Smooth muscle cell of the brain vasculature (primary cell): ENCODE results near the gene SRPK2.
A peak's percentile ranks its signal among the peaks of the same experiment; 100 is the strongest.
"Not testable (repeated sequence)": the region's sequence is repeated elsewhere in the genome, so short reads cannot be mapped to it uniquely, and the experiment has no call there.

Experiments
- DNase-seq: peaks from one replicate; pipeline ENCODE4 v3.0.0-alpha.2; 2012; ENCODE audit warnings: low read depth, low spot score

The SRPK2 gene

DNA sequence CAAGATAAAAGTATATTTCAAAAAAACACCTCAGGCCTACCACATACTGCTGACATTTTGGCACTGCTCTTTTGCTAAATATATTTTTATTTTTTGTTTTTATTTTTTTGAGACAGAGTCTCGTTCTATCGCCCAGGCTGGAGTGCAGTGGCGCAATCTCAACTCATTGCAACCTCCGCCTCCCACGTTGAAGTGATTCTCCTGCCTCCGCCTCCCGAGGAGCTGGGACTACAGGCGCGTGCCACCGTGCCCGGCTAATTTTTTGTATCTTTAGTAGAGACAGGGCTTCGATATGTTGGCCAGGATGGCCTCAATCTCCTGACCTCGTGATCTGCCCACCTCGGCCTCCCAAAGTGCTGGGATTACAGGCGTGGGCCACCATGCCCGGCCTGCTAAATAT, 193.8 kb downstream of the SRPK2 start:
- DNase-seq, result not testable (repeated sequence)

DNA sequence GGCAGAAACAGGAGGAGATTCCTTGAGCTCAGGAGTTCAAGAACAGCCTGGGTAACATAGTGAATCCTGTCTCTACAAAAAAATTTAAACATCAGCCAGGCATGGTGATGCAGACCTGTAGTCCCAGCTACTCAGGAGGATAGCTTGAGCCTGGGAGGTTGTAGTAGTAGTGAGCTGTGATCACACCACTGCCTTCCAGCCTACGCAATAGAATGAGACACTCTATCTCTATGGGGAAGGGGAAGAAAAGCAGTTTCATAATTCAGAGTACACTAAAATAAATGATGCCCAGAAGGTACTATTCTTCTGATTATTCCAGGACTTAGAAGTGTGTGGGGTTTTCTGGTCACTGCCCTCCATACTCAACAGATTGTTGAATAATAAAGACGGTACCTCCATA, 197.4 kb downstream of the SRPK2 start:
- no peak for DNase-seq

DNA sequence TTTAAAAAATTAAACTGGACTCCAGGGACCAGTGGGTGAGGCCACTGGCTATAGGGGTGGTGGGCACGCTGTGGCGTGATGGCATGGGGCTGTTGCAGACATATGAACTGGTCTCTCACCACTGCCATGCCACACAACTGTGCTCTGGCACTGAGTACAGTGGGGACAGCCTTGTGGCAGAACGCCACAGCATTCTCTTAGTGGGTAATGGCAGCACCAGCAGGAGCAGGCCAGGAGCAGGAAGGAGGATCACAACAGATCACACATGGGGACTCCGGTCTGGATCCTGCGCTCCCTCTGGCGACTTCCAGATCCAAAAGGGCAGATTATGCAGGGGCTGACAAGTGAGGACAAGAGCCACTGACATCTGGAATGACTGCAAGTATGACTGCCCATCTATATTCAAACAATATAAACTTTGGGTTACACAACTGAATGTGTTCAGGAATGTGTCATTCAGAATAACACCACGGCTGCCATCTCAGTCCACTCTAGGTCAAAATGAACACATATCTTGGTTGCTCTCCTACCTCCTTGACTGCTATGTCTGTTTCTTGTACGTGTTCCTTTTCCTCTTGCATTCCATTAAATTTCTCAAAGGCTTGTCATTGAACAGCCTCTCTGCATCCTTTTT, 198.7 kb downstream of the SRPK2 start:
- no peak for DNase-seq

DNA sequence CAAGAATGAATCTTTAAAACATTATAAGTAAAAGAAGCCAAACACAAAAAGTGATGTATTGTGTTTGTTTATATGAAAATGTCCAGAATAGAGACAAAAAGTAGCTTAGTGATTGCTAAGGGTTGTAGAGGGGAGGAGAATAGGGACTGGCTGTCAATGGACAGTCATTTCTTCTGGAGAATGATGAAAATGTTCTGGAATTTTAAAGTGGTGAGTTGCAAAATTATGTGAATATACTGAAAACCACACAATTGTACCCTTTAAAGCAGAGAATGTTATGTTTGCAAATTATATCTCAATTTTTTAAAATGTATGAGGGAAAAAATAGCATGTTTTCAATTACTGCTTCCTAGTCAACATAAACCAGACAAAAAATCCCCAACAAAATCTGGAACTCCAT, 200.5 kb downstream of the SRPK2 start:
- DNase-seq, result no peak

DNA sequence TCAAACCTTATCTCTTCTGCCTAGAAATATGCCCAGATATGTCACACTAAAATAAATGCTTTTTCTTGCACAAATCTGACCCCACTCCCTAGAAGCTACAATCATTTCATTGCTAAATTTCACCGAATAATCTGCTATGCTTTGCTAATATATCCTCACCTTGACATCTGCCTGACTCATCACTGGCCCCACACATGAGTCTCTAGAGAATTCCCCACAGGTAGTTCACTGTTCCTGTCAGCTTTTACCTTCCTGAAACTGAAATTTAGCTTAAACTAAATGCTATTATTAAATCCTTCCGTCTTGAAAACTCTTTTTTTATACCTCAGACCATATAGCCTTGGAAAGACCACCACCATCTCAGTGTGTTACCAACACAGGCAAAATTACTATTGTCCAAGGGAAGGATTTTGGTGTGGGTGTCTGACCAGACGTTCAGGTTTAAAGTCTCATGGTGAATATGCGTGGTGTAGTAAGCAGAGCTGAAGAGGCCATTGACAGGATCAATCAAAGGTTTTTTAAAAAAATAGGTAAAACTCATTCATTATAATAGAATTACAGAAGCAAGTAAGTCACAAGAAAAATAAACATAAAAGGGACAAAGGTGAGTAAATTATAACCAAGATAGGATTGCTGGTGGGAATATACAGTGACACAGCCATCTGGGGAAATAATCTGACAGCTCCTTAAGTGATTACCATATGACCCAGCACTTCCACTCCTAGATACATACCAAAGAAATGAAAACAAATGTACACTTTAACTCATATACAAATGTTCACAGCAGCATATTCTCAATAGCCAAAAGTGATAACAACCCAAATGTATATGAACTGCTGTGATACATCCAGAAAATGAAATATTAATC, 201.2 kb downstream of the SRPK2 start:
- DNase-seq, result no peak

DNA sequence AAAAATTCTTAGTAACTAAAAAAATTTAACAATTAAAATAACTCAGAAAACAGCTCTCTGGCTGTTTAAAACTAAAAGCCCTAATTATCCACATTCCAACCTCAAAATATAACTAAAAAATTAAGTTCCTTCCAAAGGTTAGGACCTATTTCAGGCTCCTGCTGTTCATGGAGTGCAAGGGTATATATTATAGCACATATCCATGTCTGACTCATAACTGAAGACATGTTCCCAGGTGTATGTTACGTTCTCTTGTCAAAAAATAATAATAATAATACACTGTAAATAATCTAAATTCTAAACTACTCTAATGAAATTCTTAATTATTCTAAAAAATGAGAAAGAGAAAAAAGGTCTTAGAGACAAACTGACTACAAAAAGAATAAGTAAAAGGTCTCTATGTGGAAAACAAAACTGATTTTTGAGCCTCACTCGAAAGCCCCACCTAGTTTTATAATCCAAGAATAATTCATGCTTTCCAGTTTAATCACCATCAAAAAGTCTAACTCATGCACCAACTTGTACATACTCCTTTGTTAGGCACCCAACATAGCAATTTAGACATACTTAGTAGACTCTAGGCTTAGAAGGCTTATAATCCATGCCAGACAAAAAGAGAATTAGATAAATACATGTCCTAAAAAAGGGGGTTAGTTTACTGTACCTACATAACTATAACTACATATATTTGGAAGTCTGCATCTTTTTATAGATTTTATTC, 203.3 kb downstream of the SRPK2 start:
- no peak for DNase-seq

DNA sequence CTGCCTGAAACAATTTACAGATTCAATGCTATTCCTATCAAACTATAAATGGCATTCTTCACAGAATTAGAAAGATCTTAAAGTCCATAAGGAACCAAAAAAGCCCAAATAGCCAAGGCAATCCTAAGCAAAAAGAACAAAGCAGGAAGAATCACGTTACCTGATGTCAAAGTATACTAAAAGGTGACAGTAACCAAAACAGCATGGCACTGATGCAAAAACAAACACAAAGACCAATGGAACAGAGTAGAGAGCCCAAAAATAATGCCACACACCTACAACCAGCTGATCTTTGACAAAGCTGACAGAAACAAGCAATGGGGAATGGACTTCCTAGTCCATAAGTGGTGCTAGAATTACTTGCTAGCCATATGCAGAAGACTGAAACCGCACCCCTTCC, 208.7 kb downstream of the SRPK2 start:
- no peak for DNase-seq

DNA sequence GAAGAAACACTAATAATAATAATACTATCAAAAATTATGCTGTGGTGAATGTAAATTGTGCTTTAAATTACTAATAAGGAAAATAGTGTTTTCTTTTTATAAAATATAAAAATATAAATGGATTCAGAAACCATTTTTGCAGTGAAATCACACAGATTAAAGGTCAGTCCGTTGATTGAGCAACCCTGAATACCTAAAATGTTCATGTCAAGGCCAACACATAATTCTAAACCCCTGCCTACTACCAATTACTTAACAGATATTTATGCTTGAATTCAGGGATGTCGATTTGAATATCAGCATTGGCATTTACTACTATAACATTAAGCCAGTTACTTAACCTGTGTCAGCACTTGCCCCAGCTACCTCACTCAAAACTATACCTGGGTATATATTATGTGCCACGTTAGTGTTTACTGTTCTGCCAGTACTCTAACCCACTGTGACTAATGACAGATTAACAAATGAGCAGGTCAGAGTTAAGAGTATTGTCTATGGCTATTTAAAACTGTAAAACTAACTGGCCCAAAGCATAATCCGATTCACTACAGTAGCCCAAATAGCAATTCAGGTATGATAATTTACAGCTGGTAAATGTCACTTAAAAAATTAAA, 209.7 kb downstream of the SRPK2 start:
- DNase-seq, result no peak

DNA sequence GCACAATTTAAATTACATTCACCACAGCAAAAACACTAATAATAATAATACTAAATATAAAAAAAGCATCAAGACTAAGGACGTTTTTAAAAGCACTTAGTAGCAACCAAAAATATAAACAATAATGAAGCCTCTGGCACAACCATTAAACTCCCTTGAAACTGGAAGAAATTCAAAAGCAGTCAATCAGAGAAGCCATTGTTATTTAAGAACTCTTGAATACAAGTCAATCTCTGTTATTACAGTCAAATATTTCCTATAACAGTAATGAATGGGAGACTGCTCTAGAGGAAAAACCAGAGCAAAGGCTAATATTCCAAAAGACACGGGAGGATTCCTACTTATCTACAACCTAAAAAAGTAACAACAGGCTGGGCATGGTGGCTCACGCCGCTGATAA, 210.5 kb downstream of the SRPK2 start:
- no peak for DNase-seq

DNA sequence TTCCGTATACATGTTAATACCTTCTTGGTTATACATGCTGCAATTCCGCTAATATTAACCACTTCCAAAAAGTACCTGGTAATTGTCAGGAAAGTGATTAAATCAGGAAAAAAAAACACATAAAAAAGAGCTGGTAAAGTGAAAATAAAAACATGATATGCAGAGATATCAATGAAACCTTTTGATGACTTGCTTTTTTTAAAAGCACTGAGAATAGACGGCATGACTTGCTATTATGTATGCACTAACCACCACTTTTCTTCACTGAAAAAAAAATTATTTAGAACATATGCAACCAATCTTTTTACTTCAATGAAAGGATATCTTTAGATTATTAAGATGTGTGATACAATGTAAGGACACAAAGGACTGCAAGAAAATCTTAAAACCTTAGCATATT, 211.7 kb downstream of the SRPK2 start:
- no peak for DNase-seq

DNA sequence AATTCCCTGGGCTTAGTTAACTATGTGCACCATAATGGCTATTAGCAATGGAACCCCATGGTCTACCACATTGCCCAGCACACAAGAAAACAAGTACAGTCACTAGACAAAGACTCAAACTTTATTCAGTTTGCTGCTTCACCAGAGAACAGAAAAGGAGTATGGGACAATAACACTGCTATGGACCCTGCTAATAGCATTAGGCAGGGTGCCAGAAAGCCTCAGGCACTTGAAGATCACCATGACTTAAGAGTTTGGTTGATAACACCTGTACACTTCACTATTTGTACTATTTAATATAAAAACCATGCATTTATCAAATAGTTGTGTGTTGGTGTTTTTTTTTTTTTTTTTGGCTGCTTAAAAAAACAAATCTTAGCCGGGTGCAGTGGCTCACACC, 215.1 kb downstream of the SRPK2 start:
- no peak for DNase-seq

DNA sequence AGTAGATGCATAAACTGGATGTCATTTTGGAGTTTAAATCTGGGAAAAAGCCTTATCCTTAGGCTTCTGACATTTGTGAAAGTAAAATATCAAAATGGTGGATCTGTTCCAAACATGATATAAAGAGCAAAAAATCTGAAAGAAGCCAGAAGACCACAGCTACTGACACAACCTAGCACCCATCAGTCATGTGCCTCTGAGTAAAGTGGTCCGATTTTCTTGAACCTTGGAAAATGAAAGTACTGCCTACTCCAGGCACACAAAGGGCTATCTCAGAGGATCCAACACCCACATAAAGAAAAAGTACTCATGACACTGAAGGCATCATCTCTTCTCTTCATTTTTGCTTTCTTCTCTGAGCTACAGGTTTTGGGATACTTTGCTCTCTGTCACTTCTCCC, 224.0 kb downstream of the SRPK2 start:
- DNase-seq, result no peak

DNA sequence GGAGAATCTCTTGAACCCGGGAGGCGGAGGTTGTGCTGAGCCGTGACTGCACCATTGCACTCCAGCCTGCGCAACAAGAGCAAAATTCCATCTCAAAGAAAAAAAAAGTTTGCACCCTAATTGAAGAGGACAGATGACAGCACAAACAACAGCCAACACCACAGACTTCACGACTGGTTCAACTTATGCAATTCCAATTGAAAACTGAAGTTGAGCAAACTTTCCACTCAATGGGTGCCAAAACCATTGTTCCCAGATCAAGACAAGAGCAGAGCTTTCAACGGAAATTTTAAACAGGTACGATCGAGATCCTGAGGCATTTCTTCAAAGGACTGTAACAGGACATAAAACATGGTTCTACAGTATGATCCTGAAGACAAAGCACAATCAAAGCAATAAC, 225.0 kb downstream of the SRPK2 start:
- no peak for DNase-seq

DNA sequence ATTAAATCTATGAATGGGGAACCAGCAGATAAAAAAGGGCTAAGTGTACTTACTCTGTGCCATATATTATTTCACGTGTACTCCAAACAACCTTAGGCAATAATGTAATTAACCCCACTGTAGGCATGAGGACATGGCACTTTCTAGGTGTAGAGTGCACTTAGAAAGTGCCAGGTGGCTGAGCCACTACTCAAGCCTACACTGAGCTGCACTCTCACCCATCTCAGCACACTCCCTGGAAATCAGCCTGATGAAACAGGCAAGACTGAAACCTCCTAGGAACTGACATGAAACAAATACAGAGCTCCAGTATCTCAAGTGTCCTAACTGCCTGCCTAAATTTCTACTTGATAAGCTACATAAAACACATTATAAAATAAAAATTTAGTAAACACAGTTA, 227.4 kb downstream of the SRPK2 start:
- no peak for DNase-seq

DNA sequence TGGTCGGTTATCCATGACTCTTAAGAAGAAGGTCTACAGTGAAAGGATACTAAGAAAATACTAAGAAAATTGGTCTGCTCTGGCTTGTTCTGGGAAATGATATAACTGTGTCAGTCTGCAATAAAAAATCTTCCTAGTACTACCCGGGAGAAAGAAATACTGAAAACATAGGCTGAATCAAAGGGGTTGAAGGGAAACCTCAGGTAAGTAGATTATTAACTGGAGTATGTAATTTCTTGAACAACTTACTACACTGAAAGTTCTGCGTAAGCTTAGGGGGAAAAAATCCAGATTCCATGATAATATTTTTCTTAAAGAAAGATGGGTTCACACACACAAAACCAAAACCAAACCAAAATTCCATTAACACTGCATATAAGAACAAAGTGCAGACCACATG, 231.4 kb downstream of the SRPK2 start:
- no peak for DNase-seq

DNA sequence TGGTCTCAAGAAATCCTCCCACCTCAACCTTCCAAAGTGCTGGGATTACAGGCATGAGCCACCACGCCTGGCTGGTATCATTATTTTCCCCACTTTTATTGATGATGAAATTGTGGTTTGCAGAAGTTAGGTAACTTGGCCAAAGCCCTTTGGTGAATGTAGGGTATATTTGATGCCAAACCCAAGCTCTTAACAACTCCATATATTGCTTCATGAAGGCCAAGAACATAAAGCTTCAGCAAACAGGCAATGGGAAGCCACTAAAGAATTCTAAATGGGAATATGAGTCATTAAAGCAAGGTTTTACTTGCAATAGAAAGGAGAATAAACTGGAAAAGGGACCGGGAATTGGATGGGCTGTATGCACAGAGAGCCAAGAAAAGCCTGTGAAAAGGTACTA, 232.0 kb downstream of the SRPK2 start:
- no peak for DNase-seq

DNA sequence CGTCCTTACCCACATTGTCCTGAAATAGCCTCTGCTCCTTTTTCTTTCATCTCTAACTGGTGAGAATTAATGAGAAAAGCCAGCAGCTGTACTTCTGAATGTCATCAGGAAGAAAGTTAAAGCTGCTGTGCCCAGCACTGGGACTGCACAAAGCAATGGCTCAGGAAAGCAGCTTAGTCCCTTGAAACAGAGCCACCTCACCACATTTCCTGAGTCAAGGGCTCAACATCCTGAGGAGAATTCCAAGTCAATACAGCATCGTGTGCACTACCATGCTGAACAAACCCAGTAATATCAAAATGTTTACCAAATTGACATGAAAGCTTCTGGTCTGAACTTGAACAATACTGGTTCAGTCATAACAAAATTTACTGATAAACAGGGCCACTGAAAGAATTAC, 234.6 kb downstream of the SRPK2 start:
- no peak for DNase-seq

DNA sequence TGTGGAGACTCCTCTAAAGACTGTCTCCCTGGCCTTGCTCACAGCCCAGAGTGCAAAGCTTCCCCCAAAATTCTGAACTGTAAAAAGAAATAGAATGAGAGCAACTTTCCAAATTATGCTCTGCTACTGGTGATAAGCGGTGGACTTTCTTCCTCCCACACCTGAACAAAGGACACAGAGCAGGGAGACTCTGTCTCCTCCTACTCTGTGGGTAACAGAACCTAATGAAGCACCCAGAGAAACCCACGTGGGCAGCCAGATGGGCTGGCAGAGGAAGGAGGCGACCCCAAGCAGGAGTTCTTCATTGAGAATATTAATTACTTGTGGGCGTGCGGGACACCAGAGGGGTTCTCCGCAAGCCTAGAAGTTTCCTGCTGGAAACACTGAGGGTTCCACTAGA, 235.2 kb downstream of the SRPK2 start:
- no peak for DNase-seq

DNA sequence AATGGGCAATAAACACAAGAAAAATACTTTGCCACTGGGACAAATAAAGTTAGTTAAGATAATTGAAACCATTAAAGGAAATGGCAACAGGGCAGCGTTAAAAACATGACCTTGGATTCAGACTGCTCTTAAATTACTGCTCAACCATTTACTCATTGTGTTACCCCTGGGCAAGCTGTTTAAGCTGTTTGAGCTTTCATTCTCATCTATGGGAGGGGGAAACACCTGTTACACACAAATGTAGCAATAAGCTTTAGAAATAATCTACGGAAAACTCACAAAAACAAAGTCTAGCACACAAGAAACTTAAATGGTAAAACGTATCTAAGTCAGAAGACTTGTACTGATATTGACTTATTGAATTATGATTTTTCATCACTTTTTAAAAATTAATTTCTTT, 237.6 kb downstream of the SRPK2 start:
- no peak for DNase-seq

DNA sequence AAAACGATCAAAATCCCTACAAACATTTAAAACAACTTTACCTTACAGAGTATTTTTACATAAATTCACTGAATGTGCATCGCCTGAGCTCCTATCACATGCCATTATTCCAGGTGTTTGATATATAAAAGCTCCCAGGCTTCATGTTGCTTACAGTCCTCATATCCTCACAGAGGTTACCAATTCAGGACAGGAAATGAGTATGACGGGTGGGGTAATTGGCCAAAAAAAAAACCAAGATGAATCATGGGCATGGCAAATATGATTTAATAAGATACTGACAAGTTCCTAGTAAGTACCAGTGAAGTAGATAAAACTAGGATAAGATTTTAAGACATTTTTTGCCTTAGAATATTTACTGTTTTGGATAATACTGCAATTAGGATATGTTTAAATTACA, 238.9 kb downstream of the SRPK2 start:
- DNase-seq, result no peak

DNA sequence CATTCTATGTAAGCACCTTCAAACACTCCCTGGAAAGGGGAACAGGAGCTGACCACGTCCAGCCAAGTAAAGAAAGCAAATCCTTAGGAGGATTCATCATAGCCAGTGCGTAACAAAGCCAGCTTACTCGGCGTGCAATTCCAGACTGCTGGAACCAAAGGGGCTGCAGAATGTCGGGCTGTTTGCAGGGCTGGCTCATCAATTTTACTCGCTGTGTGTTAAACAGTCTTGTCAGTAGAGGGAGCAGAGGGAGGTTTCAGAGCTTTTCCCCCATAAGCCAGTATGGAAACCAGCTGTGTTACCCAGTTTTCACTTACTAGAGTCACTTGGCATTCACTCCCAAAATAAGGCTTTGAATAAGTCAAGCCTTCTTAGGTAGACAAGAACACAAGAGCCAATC, 247.7 kb downstream of the SRPK2 start:
- DNase-seq, result peak; percentile 6

DNA sequence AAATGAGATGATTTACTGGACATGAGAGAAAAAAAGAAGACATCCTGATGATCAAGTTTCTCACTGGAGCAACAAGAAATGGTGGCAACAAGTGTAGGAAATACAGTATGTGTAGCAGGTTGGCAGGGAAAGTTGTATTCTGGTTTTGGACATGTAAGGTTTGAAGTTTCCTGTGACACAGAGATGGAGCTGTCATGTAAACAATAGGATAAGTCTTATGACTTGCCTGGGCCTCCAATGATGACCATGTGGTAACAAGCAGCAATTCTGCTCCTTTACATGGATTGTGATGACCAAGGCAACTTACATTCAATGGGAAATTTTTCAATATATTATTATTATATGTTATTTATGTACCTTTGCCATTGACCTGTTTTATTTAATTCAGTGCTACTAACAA, 249.3 kb downstream of the SRPK2 start:
- no peak for DNase-seq
